WTC11 (cell line): ENCODE data around the gene SERGEF.

Experiments
- ATF3 ChIP-seq: sonication (generic); formaldehyde crosslinking; conservative IDR thresholded peaks from 2 replicates; pipeline ENCODE4 v1.8.1; 2022; ENCODE audit warnings: mild to moderate bottlenecking, missing genetic modification reagents
- CREB1 ChIP-seq: sonication (generic); formaldehyde crosslinking; IDR thresholded peaks from 2 replicates; pipeline ENCODE4 v1.8.0; 2023; ENCODE audit warnings: mild to moderate bottlenecking, missing genetic modification reagents
- E2F1 ChIP-seq: sonication (generic); formaldehyde crosslinking; IDR thresholded peaks from 2 replicates; pipeline ENCODE4 v1.8.0; 2022; ENCODE audit warnings: mild to moderate bottlenecking, missing genetic modification reagents
- MAX ChIP-seq: sonication (generic); formaldehyde crosslinking; IDR thresholded peaks from 2 replicates; pipeline ENCODE4 v1.8.0; 2022; ENCODE audit warnings: mild to moderate bottlenecking, missing genetic modification reagents
- RORB ChIP-seq: fragments of 250-450 bp; sonication (Bioruptor Pico); IDR thresholded peaks from 2 replicates; pipeline ENCODE4 v1.9.0; 2021; ENCODE audit warnings: mild to moderate bottlenecking
- SMAD3 ChIP-seq: sonication (generic); formaldehyde crosslinking; IDR thresholded peaks from 2 replicates; pipeline ENCODE4 v1.8.0; 2022; ENCODE audit warnings: missing genetic modification reagents, mild to moderate bottlenecking, borderline replicate concordance
- TF ChIP-seq, protein P1 (sequence below): fragments of 200-600 bp; IDR thresholded peaks from 2 replicates; pipeline ENCODE4 v1.8.0; 2022; ENCODE audit warnings: antibody characterized with exemption
- TF ChIP-seq, protein P2 (sequence below): sonication (generic); formaldehyde crosslinking; IDR thresholded peaks from 2 replicates; pipeline ENCODE4 v1.8.1; 2022; ENCODE audit warnings: low read depth, missing genetic modification reagents, borderline replicate concordance
- TF ChIP-seq, protein P3 (sequence below): sonication (generic); formaldehyde crosslinking; conservative IDR thresholded peaks from 2 replicates; pipeline ENCODE4 v1.8.1; 2023; ENCODE audit warnings: mild to moderate bottlenecking, low read depth, missing genetic modification reagents, moderate library complexity
- TF ChIP-seq, protein P4 (sequence below): sonication (generic); formaldehyde crosslinking; IDR thresholded peaks from 2 replicates; pipeline ENCODE4 v1.8.0; 2023; ENCODE audit warnings: mild to moderate bottlenecking, missing genetic modification reagents
- TF ChIP-seq, protein P5 (sequence below): fragments of 250-450 bp; sonication (Bioruptor Pico); IDR thresholded peaks from 2 replicates; pipeline ENCODE4 v1.9.0; 2021; ENCODE audit warnings: mild to moderate bottlenecking

DNA sequence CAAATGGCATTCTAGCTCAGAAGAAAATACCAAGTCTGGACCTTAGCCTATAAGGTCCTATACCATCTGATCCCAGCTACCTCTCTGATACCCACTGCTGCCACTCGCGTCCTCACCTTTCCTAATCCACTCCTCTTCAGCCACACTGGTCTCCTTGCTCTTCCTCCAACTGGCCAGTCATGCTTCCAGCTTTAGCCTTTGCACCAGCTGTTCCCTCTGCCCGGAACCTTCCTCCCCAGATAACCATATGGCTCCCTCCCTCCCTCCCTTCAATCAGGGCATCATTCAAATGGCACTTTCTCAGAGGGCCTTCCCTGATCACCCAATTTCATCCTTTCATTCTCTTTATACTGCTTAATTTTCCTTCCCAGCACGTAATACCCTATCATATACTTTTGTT, 210.4 kb downstream of the SERGEF start:
- TF ChIP-seq, protein P1, sequence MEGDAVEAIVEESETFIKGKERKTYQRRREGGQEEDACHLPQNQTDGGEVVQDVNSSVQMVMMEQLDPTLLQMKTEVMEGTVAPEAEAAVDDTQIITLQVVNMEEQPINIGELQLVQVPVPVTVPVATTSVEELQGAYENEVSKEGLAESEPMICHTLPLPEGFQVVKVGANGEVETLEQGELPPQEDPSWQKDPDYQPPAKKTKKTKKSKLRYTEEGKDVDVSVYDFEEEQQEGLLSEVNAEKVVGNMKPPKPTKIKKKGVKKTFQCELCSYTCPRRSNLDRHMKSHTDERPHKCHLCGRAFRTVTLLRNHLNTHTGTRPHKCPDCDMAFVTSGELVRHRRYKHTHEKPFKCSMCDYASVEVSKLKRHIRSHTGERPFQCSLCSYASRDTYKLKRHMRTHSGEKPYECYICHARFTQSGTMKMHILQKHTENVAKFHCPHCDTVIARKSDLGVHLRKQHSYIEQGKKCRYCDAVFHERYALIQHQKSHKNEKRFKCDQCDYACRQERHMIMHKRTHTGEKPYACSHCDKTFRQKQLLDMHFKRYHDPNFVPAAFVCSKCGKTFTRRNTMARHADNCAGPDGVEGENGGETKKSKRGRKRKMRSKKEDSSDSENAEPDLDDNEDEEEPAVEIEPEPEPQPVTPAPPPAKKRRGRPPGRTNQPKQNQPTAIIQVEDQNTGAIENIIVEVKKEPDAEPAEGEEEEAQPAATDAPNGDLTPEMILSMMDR, result no peak
- TF ChIP-seq, protein P2, sequence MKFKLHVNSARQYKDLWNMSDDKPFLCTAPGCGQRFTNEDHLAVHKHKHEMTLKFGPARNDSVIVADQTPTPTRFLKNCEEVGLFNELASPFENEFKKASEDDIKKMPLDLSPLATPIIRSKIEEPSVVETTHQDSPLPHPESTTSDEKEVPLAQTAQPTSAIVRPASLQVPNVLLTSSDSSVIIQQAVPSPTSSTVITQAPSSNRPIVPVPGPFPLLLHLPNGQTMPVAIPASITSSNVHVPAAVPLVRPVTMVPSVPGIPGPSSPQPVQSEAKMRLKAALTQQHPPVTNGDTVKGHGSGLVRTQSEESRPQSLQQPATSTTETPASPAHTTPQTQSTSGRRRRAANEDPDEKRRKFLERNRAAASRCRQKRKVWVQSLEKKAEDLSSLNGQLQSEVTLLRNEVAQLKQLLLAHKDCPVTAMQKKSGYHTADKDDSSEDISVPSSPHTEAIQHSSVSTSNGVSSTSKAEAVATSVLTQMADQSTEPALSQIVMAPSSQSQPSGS (CRISPR knock-in tag), result no peak
- no peak for TF ChIP-seq E2F1 (CRISPR knock-in tag)
- TF ChIP-seq, protein P3, sequence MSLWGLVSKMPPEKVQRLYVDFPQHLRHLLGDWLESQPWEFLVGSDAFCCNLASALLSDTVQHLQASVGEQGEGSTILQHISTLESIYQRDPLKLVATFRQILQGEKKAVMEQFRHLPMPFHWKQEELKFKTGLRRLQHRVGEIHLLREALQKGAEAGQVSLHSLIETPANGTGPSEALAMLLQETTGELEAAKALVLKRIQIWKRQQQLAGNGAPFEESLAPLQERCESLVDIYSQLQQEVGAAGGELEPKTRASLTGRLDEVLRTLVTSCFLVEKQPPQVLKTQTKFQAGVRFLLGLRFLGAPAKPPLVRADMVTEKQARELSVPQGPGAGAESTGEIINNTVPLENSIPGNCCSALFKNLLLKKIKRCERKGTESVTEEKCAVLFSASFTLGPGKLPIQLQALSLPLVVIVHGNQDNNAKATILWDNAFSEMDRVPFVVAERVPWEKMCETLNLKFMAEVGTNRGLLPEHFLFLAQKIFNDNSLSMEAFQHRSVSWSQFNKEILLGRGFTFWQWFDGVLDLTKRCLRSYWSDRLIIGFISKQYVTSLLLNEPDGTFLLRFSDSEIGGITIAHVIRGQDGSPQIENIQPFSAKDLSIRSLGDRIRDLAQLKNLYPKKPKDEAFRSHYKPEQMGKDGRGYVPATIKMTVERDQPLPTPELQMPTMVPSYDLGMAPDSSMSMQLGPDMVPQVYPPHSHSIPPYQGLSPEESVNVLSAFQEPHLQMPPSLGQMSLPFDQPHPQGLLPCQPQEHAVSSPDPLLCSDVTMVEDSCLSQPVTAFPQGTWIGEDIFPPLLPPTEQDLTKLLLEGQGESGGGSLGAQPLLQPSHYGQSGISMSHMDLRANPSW (CRISPR knock-in tag), result no peak
- TF ChIP-seq, protein P4, sequence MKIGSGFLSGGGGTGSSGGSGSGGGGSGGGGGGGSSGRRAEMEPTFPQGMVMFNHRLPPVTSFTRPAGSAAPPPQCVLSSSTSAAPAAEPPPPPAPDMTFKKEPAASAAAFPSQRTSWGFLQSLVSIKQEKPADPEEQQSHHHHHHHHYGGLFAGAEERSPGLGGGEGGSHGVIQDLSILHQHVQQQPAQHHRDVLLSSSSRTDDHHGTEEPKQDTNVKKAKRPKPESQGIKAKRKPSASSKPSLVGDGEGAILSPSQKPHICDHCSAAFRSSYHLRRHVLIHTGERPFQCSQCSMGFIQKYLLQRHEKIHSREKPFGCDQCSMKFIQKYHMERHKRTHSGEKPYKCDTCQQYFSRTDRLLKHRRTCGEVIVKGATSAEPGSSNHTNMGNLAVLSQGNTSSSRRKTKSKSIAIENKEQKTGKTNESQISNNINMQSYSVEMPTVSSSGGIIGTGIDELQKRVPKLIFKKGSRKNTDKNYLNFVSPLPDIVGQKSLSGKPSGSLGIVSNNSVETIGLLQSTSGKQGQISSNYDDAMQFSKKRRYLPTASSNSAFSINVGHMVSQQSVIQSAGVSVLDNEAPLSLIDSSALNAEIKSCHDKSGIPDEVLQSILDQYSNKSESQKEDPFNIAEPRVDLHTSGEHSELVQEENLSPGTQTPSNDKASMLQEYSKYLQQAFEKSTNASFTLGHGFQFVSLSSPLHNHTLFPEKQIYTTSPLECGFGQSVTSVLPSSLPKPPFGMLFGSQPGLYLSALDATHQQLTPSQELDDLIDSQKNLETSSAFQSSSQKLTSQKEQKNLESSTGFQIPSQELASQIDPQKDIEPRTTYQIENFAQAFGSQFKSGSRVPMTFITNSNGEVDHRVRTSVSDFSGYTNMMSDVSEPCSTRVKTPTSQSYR (CRISPR knock-in tag), result no peak
- TF ChIP-seq, protein P5, sequence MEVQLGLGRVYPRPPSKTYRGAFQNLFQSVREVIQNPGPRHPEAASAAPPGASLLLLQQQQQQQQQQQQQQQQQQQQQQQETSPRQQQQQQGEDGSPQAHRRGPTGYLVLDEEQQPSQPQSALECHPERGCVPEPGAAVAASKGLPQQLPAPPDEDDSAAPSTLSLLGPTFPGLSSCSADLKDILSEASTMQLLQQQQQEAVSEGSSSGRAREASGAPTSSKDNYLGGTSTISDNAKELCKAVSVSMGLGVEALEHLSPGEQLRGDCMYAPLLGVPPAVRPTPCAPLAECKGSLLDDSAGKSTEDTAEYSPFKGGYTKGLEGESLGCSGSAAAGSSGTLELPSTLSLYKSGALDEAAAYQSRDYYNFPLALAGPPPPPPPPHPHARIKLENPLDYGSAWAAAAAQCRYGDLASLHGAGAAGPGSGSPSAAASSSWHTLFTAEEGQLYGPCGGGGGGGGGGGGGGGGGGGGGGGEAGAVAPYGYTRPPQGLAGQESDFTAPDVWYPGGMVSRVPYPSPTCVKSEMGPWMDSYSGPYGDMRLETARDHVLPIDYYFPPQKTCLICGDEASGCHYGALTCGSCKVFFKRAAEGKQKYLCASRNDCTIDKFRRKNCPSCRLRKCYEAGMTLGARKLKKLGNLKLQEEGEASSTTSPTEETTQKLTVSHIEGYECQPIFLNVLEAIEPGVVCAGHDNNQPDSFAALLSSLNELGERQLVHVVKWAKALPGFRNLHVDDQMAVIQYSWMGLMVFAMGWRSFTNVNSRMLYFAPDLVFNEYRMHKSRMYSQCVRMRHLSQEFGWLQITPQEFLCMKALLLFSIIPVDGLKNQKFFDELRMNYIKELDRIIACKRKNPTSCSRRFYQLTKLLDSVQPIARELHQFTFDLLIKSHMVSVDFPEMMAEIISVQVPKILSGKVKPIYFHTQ (CRISPR knock-in tag), result no peak
- TF ChIP-seq CREB1 (CRISPR knock-in tag), result no peak
- TF ChIP-seq ATF3 (CRISPR knock-in tag), result no peak
- TF ChIP-seq MAX, result no peak
- TF ChIP-seq RORB (CRISPR knock-in tag), result no peak
- no peak for TF ChIP-seq SMAD3 (CRISPR knock-in tag)
